Calu3 (cell line): ENCODE results near the gene SPOCK1. TPM values are rescaled to one million over a fixed set of nuclear protein-coding genes. Genes with fewer than 3 reads are reported as not detected.

Source experiments
- BruUV-seq: library from RNA; stranded (reverse); fragments of 400-500 nt; replicated peaks from 2 replicates; lab custom pipeline; 2021; lab: Mats Ljungman, UMichigan
- CTCF ChIA-PET: fragments of 300-600 bp; sonication (Branson Sonifier 250); formaldehyde crosslinking; loops from one replicate; lab custom pipeline; 2022; ENCODE audit warnings: antibody characterized with exemption; lab: Charles Lee
- DNase-seq: peaks from one replicate; pipeline ENCODE4 v3.0.0; 2022
- H3K27ac Mint-ChIP-seq: one replicate; pipeline ENCODE4 v1.8.0; 2022; ENCODE audit warnings: mixed read lengths; ENCODE audit not compliant: unreplicated experiment
- H3K27me3 Mint-ChIP-seq: one replicate; pipeline ENCODE4 v1.8.0; 2022; ENCODE audit warnings: mixed read lengths; ENCODE audit not compliant: unreplicated experiment
- H3K36me3 Mint-ChIP-seq: one replicate; pipeline ENCODE4 v1.8.0; 2022; ENCODE audit warnings: mild to moderate bottlenecking, moderate library complexity, mixed read lengths; ENCODE audit not compliant: insufficient read depth, unreplicated experiment
- H3K4me1 Mint-ChIP-seq: one replicate; pipeline ENCODE4 v1.8.0; 2022; ENCODE audit warnings: mild to moderate bottlenecking, low read depth, mixed read lengths; ENCODE audit not compliant: unreplicated experiment
- H3K4me3 Mint-ChIP-seq: one replicate; pipeline ENCODE4 v1.8.0; 2022; ENCODE audit warnings: mild to moderate bottlenecking, low read depth, moderate library complexity, mixed read lengths; ENCODE audit not compliant: unreplicated experiment
- H3K9me3 Mint-ChIP-seq: one replicate; pipeline ENCODE4 v1.8.0; 2022; ENCODE audit warnings: low read depth, mixed read lengths; ENCODE audit not compliant: unreplicated experiment
- intact Hi-C: fragments of 100-400 bp; cut with micrococcal nuclease; formaldehyde crosslinking; loops from one replicate; pipeline ENCODE4 v1.10.0; 2022; ENCODE audit not compliant: unreplicated experiment
- total RNA-seq: library from RNA; stranded (reverse); gene quantifications from 2 replicates; pipeline ENCODE4 v1.2.3, GENCODE V29; 2022
- TF ChIP-seq, protein P1 (sequence below): fragments of 200-600 bp; IDR thresholded peaks from one replicate; pipeline ENCODE4 v1.8.0; 2022; ENCODE audit warnings: antibody characterized with exemption; ENCODE audit not compliant: unreplicated experiment

Gene SPOCK1
- total RNA-seq, 1 experiment from 2014 or later: 3.2 TPM

DNA sequence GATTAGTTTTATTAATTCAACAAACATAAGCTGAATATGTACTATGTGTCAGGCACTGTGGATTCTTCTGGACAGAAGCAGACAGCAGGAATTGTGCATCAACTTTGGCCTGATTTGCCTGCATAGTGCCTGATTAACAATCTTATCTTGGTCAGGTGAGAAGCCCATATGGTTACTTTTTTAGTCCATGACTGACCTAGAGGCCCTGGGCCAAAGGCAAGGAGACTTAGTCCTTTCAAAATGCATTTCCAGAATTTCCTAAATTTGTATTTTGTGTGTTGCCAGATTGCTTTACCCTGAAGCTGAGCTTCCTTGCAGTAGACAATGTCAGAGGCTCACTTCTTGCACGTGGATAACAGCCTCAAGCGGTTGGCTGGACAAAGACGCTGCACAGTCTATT lies 286.7 kb downstream of the SPOCK1 start:
- no peak overlapping the region for H3K4me3 Mint-ChIP-seq
- TF ChIP-seq, protein P1, sequence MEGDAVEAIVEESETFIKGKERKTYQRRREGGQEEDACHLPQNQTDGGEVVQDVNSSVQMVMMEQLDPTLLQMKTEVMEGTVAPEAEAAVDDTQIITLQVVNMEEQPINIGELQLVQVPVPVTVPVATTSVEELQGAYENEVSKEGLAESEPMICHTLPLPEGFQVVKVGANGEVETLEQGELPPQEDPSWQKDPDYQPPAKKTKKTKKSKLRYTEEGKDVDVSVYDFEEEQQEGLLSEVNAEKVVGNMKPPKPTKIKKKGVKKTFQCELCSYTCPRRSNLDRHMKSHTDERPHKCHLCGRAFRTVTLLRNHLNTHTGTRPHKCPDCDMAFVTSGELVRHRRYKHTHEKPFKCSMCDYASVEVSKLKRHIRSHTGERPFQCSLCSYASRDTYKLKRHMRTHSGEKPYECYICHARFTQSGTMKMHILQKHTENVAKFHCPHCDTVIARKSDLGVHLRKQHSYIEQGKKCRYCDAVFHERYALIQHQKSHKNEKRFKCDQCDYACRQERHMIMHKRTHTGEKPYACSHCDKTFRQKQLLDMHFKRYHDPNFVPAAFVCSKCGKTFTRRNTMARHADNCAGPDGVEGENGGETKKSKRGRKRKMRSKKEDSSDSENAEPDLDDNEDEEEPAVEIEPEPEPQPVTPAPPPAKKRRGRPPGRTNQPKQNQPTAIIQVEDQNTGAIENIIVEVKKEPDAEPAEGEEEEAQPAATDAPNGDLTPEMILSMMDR: no peak
- peaks cover 29% of the 10 kb centered on the region for H3K27me3 Mint-ChIP-seq
- peaks cover 3% of the 10 kb centered on the region for H3K36me3 Mint-ChIP-seq
- DNase-seq: no peak
- H3K27ac Mint-ChIP-seq: no peak overlapping the region
- H3K9me3 Mint-ChIP-seq: no peaks in the 10 kb centered on the region
- intact Hi-C loops: no loop called here
- no TSS peak for BruUV-seq
- CTCF ChIA-PET: no interaction called here
- H3K4me1 Mint-ChIP-seq: peaks cover 53% of the 10 kb centered on the region

DNA sequence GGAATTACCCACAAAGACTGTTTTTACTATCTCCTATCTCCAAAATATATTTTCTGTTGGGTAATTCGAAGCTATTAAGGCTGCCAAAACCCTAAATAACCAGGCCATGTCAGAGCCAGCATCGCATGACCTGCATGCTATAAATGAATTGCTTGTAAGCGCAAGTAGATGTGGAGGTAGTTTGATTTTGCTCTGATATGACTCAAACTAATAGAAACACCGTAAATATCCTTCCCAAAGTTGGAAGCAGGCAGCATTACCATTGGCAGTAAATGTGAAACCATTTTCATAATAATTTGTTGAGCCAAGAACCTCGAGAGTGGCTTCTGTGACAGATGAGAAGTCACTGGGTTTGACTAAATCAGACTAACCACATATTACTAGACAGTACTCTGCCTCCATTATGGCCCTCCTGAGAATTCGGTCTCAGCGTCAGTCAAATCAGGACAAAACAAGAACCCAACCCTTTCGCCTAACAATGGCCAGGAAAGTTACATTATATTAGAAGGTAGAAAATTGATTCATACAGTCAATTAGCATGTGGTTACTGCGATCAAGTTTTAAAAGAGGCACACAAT lies 289.8 kb downstream of the SPOCK1 start:
- H3K9me3 Mint-ChIP-seq: peaks cover 4% of the 10 kb centered on the region
- intact Hi-C loops: no loop called here
- TF ChIP-seq, protein P1: no peak
- H3K4me1 Mint-ChIP-seq: peaks cover 27% of the 10 kb centered on the region
- no TSS peak for BruUV-seq
- no peaks in the 10 kb centered on the region for H3K36me3 Mint-ChIP-seq
- H3K27ac Mint-ChIP-seq: no peak overlapping the region
- no peak for DNase-seq
- H3K4me3 Mint-ChIP-seq: no peak overlapping the region
- H3K27me3 Mint-ChIP-seq: peaks cover 43% of the 10 kb centered on the region
- CTCF ChIA-PET: no interaction called here

GRCh38 chr5:137207023-137207760 lies 291.9 kb downstream of the SPOCK1 start:
- CTCF ChIA-PET: interaction anchor here (0.6 kb wide), 1 partner anchor 1024 kb away, joined by 3 read pairs; no protein-coding TSS in a partner anchor
- no peaks in the 10 kb centered on the region for H3K36me3 Mint-ChIP-seq
- DNase-seq: no peak
- intact Hi-C loops: no loop called here
- peaks cover 8% of the 10 kb centered on the region for H3K4me1 Mint-ChIP-seq
- H3K27ac Mint-ChIP-seq: no peak overlapping the region
- BruUV-seq: no TSS peak
- TF ChIP-seq, protein P1: no peak
- H3K4me3 Mint-ChIP-seq: no peak overlapping the region
- H3K9me3 Mint-ChIP-seq: peaks cover 4% of the 10 kb centered on the region
- H3K27me3 Mint-ChIP-seq: peaks cover 38% of the 10 kb centered on the region

DNA sequence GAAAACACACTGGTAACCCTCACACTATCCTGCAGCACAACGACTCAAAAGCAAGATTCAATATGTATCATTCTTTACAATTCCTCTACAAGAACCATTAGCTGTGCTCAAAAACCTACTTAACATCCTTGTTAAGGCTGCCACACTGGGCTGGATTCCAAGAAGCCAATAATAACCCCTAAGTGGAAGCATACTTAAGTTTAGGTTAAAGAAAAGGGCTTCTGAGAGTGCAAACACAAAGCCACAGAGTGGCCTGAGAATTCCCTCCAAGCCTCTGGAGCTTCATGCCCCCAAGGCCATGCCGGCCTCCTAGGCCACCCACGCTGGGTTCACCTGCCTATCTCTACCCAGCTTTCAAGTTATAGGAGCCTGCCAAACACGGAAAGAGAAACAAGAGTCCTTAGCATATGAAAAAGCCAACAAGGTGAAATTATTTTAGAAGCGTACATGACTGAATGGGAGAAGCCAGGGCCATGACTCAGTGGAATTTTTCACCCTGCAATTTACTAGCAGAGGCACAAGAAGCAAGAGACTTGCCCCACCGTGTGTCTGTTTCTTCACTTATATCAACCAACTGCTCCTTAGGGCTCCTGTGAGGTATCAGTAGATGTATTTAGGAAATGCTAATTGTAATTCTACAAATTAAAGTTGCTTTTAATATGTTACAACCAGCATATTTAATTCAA lies 293.0 kb downstream of the SPOCK1 start:
- TF ChIP-seq, protein P1: no peak
- Mint-ChIP-seq H3K27ac (no peak overlapping the region), H3K9me3 (peaks cover 4% of the 10 kb centered on the region), H3K4me3 (no peak overlapping the region), H3K4me1 (peaks cover 8% of the 10 kb centered on the region), H3K36me3 (no peaks in the 10 kb centered on the region), H3K27me3 (peaks cover 27% of the 10 kb centered on the region)
- BruUV-seq: no TSS peak
- DNase-seq: no peak
- intact Hi-C loops: no loop called here
- CTCF ChIA-PET: no interaction called here
